ENCODE results near the gene CSKMT.
"Not testable (repeated sequence)": the region's sequence is repeated elsewhere in the genome, so short reads cannot be mapped to it uniquely, and the experiment has no call there.

The CSKMT gene

GRCh38 chr11:62688491-62688890, 23.4 kb downstream of the CSKMT start:
- DNase-seq = no peak
- TF ChIP-seq POLR2A (IDR thresholded peaks at IDR 0.05; ENCODE audit: low read length) = no peak
- no peak for TF ChIP-seq GATA1 (IDR thresholded peaks at IDR 0.05; ENCODE audit: low read depth, low read length)

GRCh38 chr11:62689421-62690183, 24.5 kb downstream of the CSKMT start, which contains the start of gene LRRN4CL:
Gene LRRN4CL, minus strand, starts transcription at chr11:62689530. Its CDS starts 1,022 bp downstream, at chr11:62688508.
- no peak for TF ChIP-seq POLR2A (IDR thresholded peaks at IDR 0.05; ENCODE audit: low read length)
- no peak for TF ChIP-seq GATA1 (IDR thresholded peaks at IDR 0.05; ENCODE audit: low read depth, low read length)
- DNase-seq = peak in 1 of 2 experiments; percentile 52

GRCh38 chr11:62693624-62694023, 28.5 kb downstream of the CSKMT start:
- DNase-seq = not testable (repeated sequence)

GRCh38 chr11:62694455-62695167, 29.5 kb downstream of the CSKMT start:
- no peak for TF ChIP-seq POLR2A (IDR thresholded peaks at IDR 0.05; ENCODE audit: low read length)
- no peak for TF ChIP-seq GATA1 (IDR thresholded peaks at IDR 0.05; ENCODE audit: low read depth, low read length)
- peak; percentile 85 to 93 for DNase-seq

GRCh38 chr11:62702246-62702645, 37.1 kb downstream of the CSKMT start:
- no peak for DNase-seq
- TF ChIP-seq POLR2A (IDR thresholded peaks at IDR 0.05; ENCODE audit: low read length) (no peak), GATA1 (IDR thresholded peaks at IDR 0.05; ENCODE audit: low read depth, low read length) (no peak)

GRCh38 chr11:62703921-62704320, 38.8 kb downstream of the CSKMT start:
- not testable (repeated sequence) for DNase-seq

GRCh38 chr11:62705413-62705812, 40.3 kb downstream of the CSKMT start:
- TF ChIP-seq POLR2A (IDR thresholded peaks at IDR 0.05; ENCODE audit: low read length) (no peak), GATA1 (IDR thresholded peaks at IDR 0.05; ENCODE audit: low read depth, low read length) (no peak)
- DNase-seq = peak; percentile 64 to 71

- TF ChIP-seq POLR2A (IDR thresholded peaks at IDR 0.05; ENCODE audit: low read length) (peak; percentile 80), GATA1 (IDR thresholded peaks at IDR 0.05; ENCODE audit: low read depth, low read length) (no peak)
- DNase-seq = peak; percentile 97 to 98
These were observed 41.1 kb downstream of the CSKMT start for GRCh38 chr11:62705880-62706849.

- TF ChIP-seq POLR2A (IDR thresholded peaks at IDR 0.05; ENCODE audit: low read length) = no peak
- TF ChIP-seq GATA1 (IDR thresholded peaks at IDR 0.05; ENCODE audit: low read depth, low read length) = no peak
- DNase-seq = no peak
These were observed 41.7 kb downstream of the CSKMT start for GRCh38 chr11:62706850-62707247.

GRCh38 chr11:62707277-62707861, 42.3 kb downstream of the CSKMT start, which contains the start of the genes BSCL2 and GNG3:
Gene BSCL2, minus strand, starts transcription at chr11:62707424. Its CDS starts 229 bp downstream, at chr11:62707195.
Gene GNG3, plus strand, starts transcription at chr11:62707676. Its CDS starts 620 bp downstream, at chr11:62708296.
- TF ChIP-seq GATA1 (IDR thresholded peaks at IDR 0.05; ENCODE audit: low read depth, low read length) = no peak
- TF ChIP-seq POLR2A (IDR thresholded peaks at IDR 0.05; ENCODE audit: low read length) = no peak
- peak; percentile 59 to 67 for DNase-seq

- peak; percentile 61 to 75 for DNase-seq
- no peak for TF ChIP-seq POLR2A (IDR thresholded peaks at IDR 0.05; ENCODE audit: low read length)
- no peak for TF ChIP-seq GATA1 (IDR thresholded peaks at IDR 0.05; ENCODE audit: low read depth, low read length)
These were observed 43.3 kb downstream of the CSKMT start for GRCh38 chr11:62708392-62708791.

- TF ChIP-seq GATA1 (IDR thresholded peaks at IDR 0.05; ENCODE audit: low read depth, low read length) = no peak
- TF ChIP-seq POLR2A (IDR thresholded peaks at IDR 0.05; ENCODE audit: low read length) = no peak
- peak; percentile 70 to 72 for DNase-seq
These were observed 43.7 kb downstream of the CSKMT start for GRCh38 chr11:62708793-62709192.

GRCh38 chr11:62709247-62710000, 44.3 kb downstream of the CSKMT start:
- peak; percentile 98 to 99 for DNase-seq
- TF ChIP-seq GATA1 (IDR thresholded peaks at IDR 0.05; ENCODE audit: low read depth, low read length) (no peak), POLR2A (IDR thresholded peaks at IDR 0.05; ENCODE audit: low read length) (peak; percentile 84)

Measured in erythroblast (primary cell).